Ishikawa (cell line): ENCODE data around the gene LTA.

Experiments used
- CEBPB ChIP-seq: IDR thresholded peaks from 2 replicates; pipeline ENCODE4 v1.6.1; 2012
- EGR1 ChIP-seq: IDR thresholded peaks from 2 replicates; pipeline ENCODE4 v1.6.1; 2012
- EP300 ChIP-seq: IDR thresholded peaks from 2 replicates; pipeline ENCODE4 v1.6.1; 2012; ENCODE audit warnings: borderline replicate concordance
- RAD21 ChIP-seq: IDR thresholded peaks from 2 replicates; pipeline ENCODE4 v1.6.1; 2012; ENCODE audit warnings: low read depth
- TAF1 ChIP-seq: IDR thresholded peaks from 2 replicates; pipeline ENCODE4 v1.6.1; 2012; ENCODE audit warnings: low read depth, mild to moderate bottlenecking
- TF ChIP-seq, protein P1 (sequence below): IDR thresholded peaks from 2 replicates; pipeline ENCODE4 v1.6.1; 2012
- TF ChIP-seq, protein P2 (sequence below): IDR thresholded peaks from 2 replicates; pipeline ENCODE4 v1.6.1; 2012; ENCODE audit warnings: low read depth, mild to moderate bottlenecking

DNA sequence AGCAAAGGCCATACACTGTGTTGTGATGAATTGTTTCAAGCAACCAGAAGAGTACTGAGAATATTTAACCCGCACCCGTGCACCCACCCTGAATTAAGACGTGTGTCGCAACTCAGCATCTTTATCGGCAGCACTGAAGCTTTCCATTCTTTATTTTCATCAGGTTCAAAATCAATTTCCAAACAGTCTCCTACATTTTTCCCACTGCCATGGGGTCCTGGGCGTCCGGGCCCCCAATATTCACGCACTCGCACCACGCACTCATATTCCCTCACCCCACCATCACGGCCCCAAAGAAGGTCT lies 8.3 kb downstream of the LTA start:
- TF ChIP-seq EGR1 = no peak
- TF ChIP-seq, protein P1, sequence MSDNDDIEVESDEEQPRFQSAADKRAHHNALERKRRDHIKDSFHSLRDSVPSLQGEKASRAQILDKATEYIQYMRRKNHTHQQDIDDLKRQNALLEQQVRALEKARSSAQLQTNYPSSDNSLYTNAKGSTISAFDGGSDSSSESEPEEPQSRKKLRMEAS = no peak
- no peak for TF ChIP-seq CEBPB
- TF ChIP-seq, protein P2, sequence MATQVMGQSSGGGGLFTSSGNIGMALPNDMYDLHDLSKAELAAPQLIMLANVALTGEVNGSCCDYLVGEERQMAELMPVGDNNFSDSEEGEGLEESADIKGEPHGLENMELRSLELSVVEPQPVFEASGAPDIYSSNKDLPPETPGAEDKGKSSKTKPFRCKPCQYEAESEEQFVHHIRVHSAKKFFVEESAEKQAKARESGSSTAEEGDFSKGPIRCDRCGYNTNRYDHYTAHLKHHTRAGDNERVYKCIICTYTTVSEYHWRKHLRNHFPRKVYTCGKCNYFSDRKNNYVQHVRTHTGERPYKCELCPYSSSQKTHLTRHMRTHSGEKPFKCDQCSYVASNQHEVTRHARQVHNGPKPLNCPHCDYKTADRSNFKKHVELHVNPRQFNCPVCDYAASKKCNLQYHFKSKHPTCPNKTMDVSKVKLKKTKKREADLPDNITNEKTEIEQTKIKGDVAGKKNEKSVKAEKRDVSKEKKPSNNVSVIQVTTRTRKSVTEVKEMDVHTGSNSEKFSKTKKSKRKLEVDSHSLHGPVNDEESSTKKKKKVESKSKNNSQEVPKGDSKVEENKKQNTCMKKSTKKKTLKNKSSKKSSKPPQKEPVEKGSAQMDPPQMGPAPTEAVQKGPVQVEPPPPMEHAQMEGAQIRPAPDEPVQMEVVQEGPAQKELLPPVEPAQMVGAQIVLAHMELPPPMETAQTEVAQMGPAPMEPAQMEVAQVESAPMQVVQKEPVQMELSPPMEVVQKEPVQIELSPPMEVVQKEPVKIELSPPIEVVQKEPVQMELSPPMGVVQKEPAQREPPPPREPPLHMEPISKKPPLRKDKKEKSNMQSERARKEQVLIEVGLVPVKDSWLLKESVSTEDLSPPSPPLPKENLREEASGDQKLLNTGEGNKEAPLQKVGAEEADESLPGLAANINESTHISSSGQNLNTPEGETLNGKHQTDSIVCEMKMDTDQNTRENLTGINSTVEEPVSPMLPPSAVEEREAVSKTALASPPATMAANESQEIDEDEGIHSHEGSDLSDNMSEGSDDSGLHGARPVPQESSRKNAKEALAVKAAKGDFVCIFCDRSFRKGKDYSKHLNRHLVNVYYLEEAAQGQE = no peak
- no peak for TF ChIP-seq TAF1
- no peak for TF ChIP-seq RAD21
- TF ChIP-seq EP300 = no peak
